Parathyroid adenoma (tissue), 2 donors: ENCODE measurements around the gene ICAM1.

Experiments used
- H2AFZ ChIP-seq: fragments of 300-600 bp; sonication (generic); one replicate; pipeline ENCODE4 v1.7.0; 2017; ENCODE audit warnings: antibody characterized with exemption, mild to moderate bottlenecking
- H3K27ac ChIP-seq: fragments of 300-600 bp; sonication (generic); one replicate; pipeline ENCODE4 v1.7.0; 2017
- H3K27me3 ChIP-seq: fragments of 300-600 bp; sonication (generic); one replicate; pipeline ENCODE4 v1.7.0; 2017; ENCODE audit warnings: low read length; ENCODE audit not compliant: control insufficient read depth, insufficient read depth
- H3K36me3 ChIP-seq: fragments of 300-600 bp; sonication (generic); one replicate; pipeline ENCODE4 v1.7.0; 2017; ENCODE audit warnings: low read length; ENCODE audit not compliant: control insufficient read depth, insufficient read depth
- H3K4me1 ChIP-seq: fragments of 300-600 bp; sonication (generic); one replicate; pipeline ENCODE4 v1.7.0; 2017; ENCODE audit warnings: control low read depth
- H3K4me2 ChIP-seq: fragments of 300-600 bp; sonication (generic); one replicate; pipeline ENCODE4 v1.7.0; 2017; ENCODE audit warnings: low read length
- H3K4me3 ChIP-seq: fragments of 300-600 bp; sonication (generic); one replicate; pipeline ENCODE4 v1.7.0; 2017; ENCODE audit warnings: low read depth, low read length
- H3K79me2 ChIP-seq: fragments of 300-600 bp; sonication (generic); one replicate; pipeline ENCODE4 v1.7.0; 2017; ENCODE audit warnings: control low read depth
- H3K9ac ChIP-seq: fragments of 300-600 bp; sonication (generic); one replicate; pipeline ENCODE4 v1.7.0; 2017; ENCODE audit warnings: mild to moderate bottlenecking
- H3K9me3 ChIP-seq: fragments of 300-600 bp; sonication (generic); one replicate; pipeline ENCODE4 v1.7.0; 2017; ENCODE audit warnings: low read length; ENCODE audit not compliant: control insufficient read depth
- CTCF ChIP-seq: fragments of 300-600 bp; sonication (generic); IDR thresholded peaks from one replicate; pipeline ENCODE4 v1.7.0; 2017; ENCODE audit warnings: antibody characterized with exemption, mild to moderate bottlenecking
- donor health status: primary hyperparathyroidism.

ICAM1 gene

GRCh38 chr19:10226021-10226375 is 44.9 kb upstream of the ICAM1 start:
- peak overlapping the region; percentile 32 for H3K27ac ChIP-seq

DNA sequence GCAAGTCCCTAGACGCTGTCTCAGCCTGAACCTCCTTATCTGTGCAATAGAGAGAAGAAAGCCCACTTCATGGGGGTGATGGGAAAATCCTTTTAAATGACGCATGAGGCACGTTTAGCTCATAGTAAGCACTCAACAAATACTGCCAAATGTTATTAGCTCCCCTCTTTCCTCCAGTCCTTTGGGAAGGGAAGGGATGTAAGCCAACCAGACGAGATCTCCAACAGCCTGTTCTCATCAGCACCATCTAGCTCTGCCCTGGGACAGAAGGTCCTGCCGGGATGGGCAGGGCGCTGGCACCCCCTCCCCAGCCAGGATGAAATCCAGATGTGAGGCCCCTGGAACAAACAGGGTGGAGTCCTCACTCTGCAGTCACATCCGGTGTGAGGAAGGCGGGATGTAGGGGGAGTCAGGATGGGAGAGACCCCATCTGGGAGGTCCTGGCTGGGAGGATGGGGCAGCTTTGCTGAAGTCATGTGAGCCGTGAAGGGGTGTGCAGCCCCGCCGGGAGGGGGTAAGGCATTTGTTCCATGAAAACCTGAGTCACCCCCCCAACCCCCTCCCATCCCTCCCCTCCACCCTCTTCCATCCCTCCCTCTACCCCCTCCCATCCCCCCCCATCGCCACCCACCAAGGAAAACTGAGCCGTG is 44.4 kb upstream of the ICAM1 start:
- Histone ChIP-seq H3K4me1 (peaks cover 8% of the 10 kb centered on the region), H3K9ac (no peak overlapping the region), H3K27ac (peak overlapping the region; percentile 32), H3K4me2 (no peak overlapping the region), H2AFZ (no peak overlapping the region), H3K36me3 (no peaks in the 10 kb centered on the region), H3K4me3 (no peak overlapping the region), H3K27me3 (no peaks in the 10 kb centered on the region), H3K9me3 (no peaks in the 10 kb centered on the region), H3K79me2 (no peaks in the 10 kb centered on the region)
- no peak for TF ChIP-seq CTCF

More at GRCh38 chr19:10226021-10226375, 44.9 kb upstream of the ICAM1 start:
- Histone ChIP-seq H3K9ac (no peak overlapping the region), H3K9me3 (no peaks in the 10 kb centered on the region), H3K27me3 (no peaks in the 10 kb centered on the region), H3K36me3 (no peaks in the 10 kb centered on the region), H3K4me3 (no peak overlapping the region), H3K79me2 (no peaks in the 10 kb centered on the region), H3K4me2 (no peak overlapping the region), H3K4me1 (peaks cover 8% of the 10 kb centered on the region), H2AFZ (no peak overlapping the region)
- no peak for TF ChIP-seq CTCF

GRCh38 chr19:10227026-10227971 is 43.6 kb upstream of the ICAM1 start:
- H2AFZ ChIP-seq: no peak overlapping the region
- no peak overlapping the region for H3K27ac ChIP-seq
- TF ChIP-seq CTCF: no peak
- no peak overlapping the region for H3K4me2 ChIP-seq
- no peaks in the 10 kb centered on the region for H3K79me2 ChIP-seq
- no peak overlapping the region for H3K9ac ChIP-seq
- no peaks in the 10 kb centered on the region for H3K27me3 ChIP-seq
- no peak overlapping the region for H3K4me3 ChIP-seq
- no peaks in the 10 kb centered on the region for H3K9me3 ChIP-seq
- H3K4me1 ChIP-seq: peaks cover 8% of the 10 kb centered on the region
- no peaks in the 10 kb centered on the region for H3K36me3 ChIP-seq

DNA sequence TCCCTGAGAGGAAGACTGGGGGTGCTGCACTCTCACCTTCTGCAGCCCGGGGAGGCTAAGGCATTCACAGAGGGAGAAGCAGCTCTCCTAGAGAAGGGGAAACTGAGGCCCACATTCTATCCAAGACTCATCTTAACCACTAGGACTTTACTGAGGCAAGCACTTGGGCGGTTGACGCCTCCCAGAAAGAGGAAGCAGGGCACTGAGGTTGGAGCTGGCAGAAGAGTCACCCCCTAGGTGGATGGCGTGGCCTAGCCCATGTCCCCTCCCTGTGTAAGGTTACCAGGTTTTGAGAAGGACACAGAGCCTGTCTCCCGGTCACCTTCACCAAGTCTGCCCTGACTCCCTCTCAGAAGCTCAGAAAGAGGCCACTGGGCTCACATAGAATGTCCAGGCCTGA is 42.5 kb upstream of the ICAM1 start:
- Histone ChIP-seq H3K4me1 (peaks cover 8% of the 10 kb centered on the region), H3K27me3 (no peaks in the 10 kb centered on the region), H3K9me3 (no peaks in the 10 kb centered on the region), H2AFZ (no peak overlapping the region), H3K4me3 (no peak overlapping the region), H3K27ac (no peak overlapping the region), H3K9ac (no peak overlapping the region), H3K4me2 (no peak overlapping the region), H3K79me2 (no peaks in the 10 kb centered on the region), H3K36me3 (no peaks in the 10 kb centered on the region)
- no peak for TF ChIP-seq CTCF
